Neural cell (in vitro differentiated cells): ENCODE data around the gene ALX3.
A peak's percentile ranks its signal among the peaks of the same experiment; 100 is the strongest.

Source experiments
- EZH2 ChIP-seq: fragments of 200-600, 300-800 bp; shearing (Covaris generic), sonication (generic); IDR thresholded peaks from 2 replicates; pipeline ENCODE4 v1.6.1; 2014; ENCODE audit warnings: antibody characterized with exemption, low read length, borderline replicate concordance, mild to moderate bottlenecking; ENCODE audit not compliant: insufficient read depth, poor library complexity, severe bottlenecking
- TAF1 ChIP-seq: IDR thresholded peaks from 2 replicates; pipeline ENCODE4 v1.6.1; 2012; ENCODE audit warnings: low read depth
- TF ChIP-seq, protein P1 (sequence below): fragments of 450-650 bp; IDR thresholded peaks from 2 replicates; pipeline ENCODE4 v1.5.1; 2014; ENCODE audit warnings: antibody characterized with exemption, mild to moderate bottlenecking, moderate library complexity; ENCODE audit not compliant: poor library complexity, severe bottlenecking
- TF ChIP-seq, protein P2 (sequence below): IDR thresholded peaks from 2 replicates; pipeline ENCODE4 v1.6.1; 2012; ENCODE audit warnings: borderline replicate concordance

- TF ChIP-seq, protein P1, sequence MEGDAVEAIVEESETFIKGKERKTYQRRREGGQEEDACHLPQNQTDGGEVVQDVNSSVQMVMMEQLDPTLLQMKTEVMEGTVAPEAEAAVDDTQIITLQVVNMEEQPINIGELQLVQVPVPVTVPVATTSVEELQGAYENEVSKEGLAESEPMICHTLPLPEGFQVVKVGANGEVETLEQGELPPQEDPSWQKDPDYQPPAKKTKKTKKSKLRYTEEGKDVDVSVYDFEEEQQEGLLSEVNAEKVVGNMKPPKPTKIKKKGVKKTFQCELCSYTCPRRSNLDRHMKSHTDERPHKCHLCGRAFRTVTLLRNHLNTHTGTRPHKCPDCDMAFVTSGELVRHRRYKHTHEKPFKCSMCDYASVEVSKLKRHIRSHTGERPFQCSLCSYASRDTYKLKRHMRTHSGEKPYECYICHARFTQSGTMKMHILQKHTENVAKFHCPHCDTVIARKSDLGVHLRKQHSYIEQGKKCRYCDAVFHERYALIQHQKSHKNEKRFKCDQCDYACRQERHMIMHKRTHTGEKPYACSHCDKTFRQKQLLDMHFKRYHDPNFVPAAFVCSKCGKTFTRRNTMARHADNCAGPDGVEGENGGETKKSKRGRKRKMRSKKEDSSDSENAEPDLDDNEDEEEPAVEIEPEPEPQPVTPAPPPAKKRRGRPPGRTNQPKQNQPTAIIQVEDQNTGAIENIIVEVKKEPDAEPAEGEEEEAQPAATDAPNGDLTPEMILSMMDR: peak; percentile 96
- TF ChIP-seq, protein P2, sequence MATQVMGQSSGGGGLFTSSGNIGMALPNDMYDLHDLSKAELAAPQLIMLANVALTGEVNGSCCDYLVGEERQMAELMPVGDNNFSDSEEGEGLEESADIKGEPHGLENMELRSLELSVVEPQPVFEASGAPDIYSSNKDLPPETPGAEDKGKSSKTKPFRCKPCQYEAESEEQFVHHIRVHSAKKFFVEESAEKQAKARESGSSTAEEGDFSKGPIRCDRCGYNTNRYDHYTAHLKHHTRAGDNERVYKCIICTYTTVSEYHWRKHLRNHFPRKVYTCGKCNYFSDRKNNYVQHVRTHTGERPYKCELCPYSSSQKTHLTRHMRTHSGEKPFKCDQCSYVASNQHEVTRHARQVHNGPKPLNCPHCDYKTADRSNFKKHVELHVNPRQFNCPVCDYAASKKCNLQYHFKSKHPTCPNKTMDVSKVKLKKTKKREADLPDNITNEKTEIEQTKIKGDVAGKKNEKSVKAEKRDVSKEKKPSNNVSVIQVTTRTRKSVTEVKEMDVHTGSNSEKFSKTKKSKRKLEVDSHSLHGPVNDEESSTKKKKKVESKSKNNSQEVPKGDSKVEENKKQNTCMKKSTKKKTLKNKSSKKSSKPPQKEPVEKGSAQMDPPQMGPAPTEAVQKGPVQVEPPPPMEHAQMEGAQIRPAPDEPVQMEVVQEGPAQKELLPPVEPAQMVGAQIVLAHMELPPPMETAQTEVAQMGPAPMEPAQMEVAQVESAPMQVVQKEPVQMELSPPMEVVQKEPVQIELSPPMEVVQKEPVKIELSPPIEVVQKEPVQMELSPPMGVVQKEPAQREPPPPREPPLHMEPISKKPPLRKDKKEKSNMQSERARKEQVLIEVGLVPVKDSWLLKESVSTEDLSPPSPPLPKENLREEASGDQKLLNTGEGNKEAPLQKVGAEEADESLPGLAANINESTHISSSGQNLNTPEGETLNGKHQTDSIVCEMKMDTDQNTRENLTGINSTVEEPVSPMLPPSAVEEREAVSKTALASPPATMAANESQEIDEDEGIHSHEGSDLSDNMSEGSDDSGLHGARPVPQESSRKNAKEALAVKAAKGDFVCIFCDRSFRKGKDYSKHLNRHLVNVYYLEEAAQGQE: no peak
- no peak for TF ChIP-seq EZH2
- TF ChIP-seq TAF1: no peak
Measured at GRCh38 chr1:110053552-110054428, 16.7 kb downstream of the ALX3 start.
